Duodenal mucosa (tissue), 2 donors: ENCODE results near the gene NGEF.

Source experiments
- H3K27ac ChIP-seq: one replicate; pipeline ENCODE4 v1.7.0; 2013; ENCODE audit warnings: low read depth, low read length
- H3K27me3 ChIP-seq, 2 donors: one replicate each; pipeline ENCODE4 v1.7.0; 2013; ENCODE audit warnings: low read length in 2 of 2, control low read depth in 1 of 2; ENCODE audit not compliant: insufficient read depth in 2 of 2, control insufficient read depth in 1 of 2
- H3K36me3 ChIP-seq, 2 donors: one replicate each; pipeline ENCODE4 v1.7.0; 2013; ENCODE audit warnings: low read length in 2 of 2, control low read depth in 1 of 2; ENCODE audit not compliant: insufficient read depth in 2 of 2, control insufficient read depth in 1 of 2
- H3K4me1 ChIP-seq, 2 donors: one replicate each; pipeline ENCODE4 v1.7.0; 2013; ENCODE audit warnings: low read length in 2 of 2, control low read depth in 1 of 2; ENCODE audit not compliant: insufficient read depth in 2 of 2, control insufficient read depth in 1 of 2
- H3K4me3 ChIP-seq, 2 donors: one replicate each; pipeline ENCODE4 v1.7.0; 2013; ENCODE audit warnings: low read length in 2 of 2, low read depth in 1 of 2
- H3K9ac ChIP-seq, 2 donors: one replicate each; pipeline ENCODE4 v1.7.0; 2013; ENCODE audit warnings: low read length in 2 of 2, low read depth in 1 of 2
- H3K9me3 ChIP-seq, 2 donors: one replicate each; pipeline ENCODE4 v1.7.0; 2013; ENCODE audit warnings: low read length in 2 of 2, control low read depth in 1 of 2; ENCODE audit not compliant: control insufficient read depth in 1 of 2

The NGEF gene

GRCh38 chr2:232950751-232951150, 62.3 kb downstream of the NGEF start:
- H3K27ac ChIP-seq = no peak overlapping the region
- H3K9me3 ChIP-seq = no peaks in the 10 kb centered on the region
- H3K4me3 ChIP-seq = no peak overlapping the region
- H3K27me3 ChIP-seq = no peaks in the 10 kb centered on the region
- H3K36me3 ChIP-seq = peaks cover 0 to 4% of the 10 kb centered on the region in 2 donors
- no peaks in the 10 kb centered on the region for H3K4me1 ChIP-seq
- H3K9ac ChIP-seq = no peak overlapping the region

- H3K27me3 ChIP-seq = no peaks in the 10 kb centered on the region
- no peaks in the 10 kb centered on the region for H3K9me3 ChIP-seq
- H3K4me1 ChIP-seq = no peaks in the 10 kb centered on the region
- no peak overlapping the region for H3K27ac ChIP-seq
- H3K36me3 ChIP-seq = peaks cover 0 to 4% of the 10 kb centered on the region in 2 donors
- no peak overlapping the region for H3K9ac ChIP-seq
- no peak overlapping the region for H3K4me3 ChIP-seq
These were observed 64.0 kb downstream of the NGEF start for GRCh38 chr2:232949016-232949415.

- Histone ChIP-seq H3K36me3 (peaks cover 4 to 10% of the 10 kb centered on the region in 2 donors), H3K27ac (no peak overlapping the region), H3K4me1 (no peaks in the 10 kb centered on the region), H3K4me3 (no peak overlapping the region), H3K9ac (no peak overlapping the region), H3K27me3 (no peaks in the 10 kb centered on the region), H3K9me3 (peaks cover 0 to 4% of the 10 kb centered on the region in 2 donors)
These were observed 70.2 kb downstream of the NGEF start for GRCh38 chr2:232942831-232943230.

- Histone ChIP-seq H3K27ac (no peak overlapping the region), H3K9me3 (peaks cover 0 to 4% of the 10 kb centered on the region in 2 donors), H3K4me3 (no peak overlapping the region), H3K4me1 (no peaks in the 10 kb centered on the region), H3K27me3 (no peaks in the 10 kb centered on the region), H3K36me3 (peaks cover 1 to 10% of the 10 kb centered on the region in 2 donors), H3K9ac (no peak overlapping the region)
These were observed 71.0 kb downstream of the NGEF start for GRCh38 chr2:232941912-232942594.

GRCh38 chr2:232941400-232941799, 71.7 kb downstream of the NGEF start:
- Histone ChIP-seq H3K36me3 (peaks cover 0 to 10% of the 10 kb centered on the region in 2 donors), H3K9me3 (peaks cover 0 to 4% of the 10 kb centered on the region in 2 donors), H3K27ac (no peak overlapping the region)

GRCh38 chr2:232940724-232941123, 72.3 kb downstream of the NGEF start:
- H3K27ac ChIP-seq = no peak overlapping the region
- no peaks in the 10 kb centered on the region for H3K27me3 ChIP-seq

More at GRCh38 chr2:232941400-232941799, 71.7 kb downstream of the NGEF start:
- Histone ChIP-seq H3K9ac (no peak overlapping the region), H3K4me1 (no peaks in the 10 kb centered on the region), H3K27me3 (no peaks in the 10 kb centered on the region), H3K4me3 (no peak overlapping the region)

GRCh38 chr2:232937278-232937906, 75.7 kb downstream of the NGEF start:
- Histone ChIP-seq H3K9ac (no peak overlapping the region), H3K36me3 (peaks cover 0 to 10% of the 10 kb centered on the region in 2 donors), H3K4me1 (no peaks in the 10 kb centered on the region), H3K4me3 (no peak overlapping the region), H3K9me3 (peaks cover 0 to 4% of the 10 kb centered on the region in 2 donors), H3K27ac (no peak overlapping the region), H3K27me3 (no peaks in the 10 kb centered on the region)

More at GRCh38 chr2:232940724-232941123, 72.3 kb downstream of the NGEF start:
- H3K36me3 ChIP-seq = peaks cover 0 to 10% of the 10 kb centered on the region in 2 donors
- H3K4me3 ChIP-seq = no peak overlapping the region
- H3K9me3 ChIP-seq = peaks cover 0 to 4% of the 10 kb centered on the region in 2 donors
- H3K9ac ChIP-seq = no peak overlapping the region
- H3K4me1 ChIP-seq = no peaks in the 10 kb centered on the region

GRCh38 chr2:232931636-232932035, 81.4 kb downstream of the NGEF start:
- Histone ChIP-seq H3K36me3 (no peaks in the 10 kb centered on the region), H3K9me3 (no peaks in the 10 kb centered on the region), H3K4me1 (peaks cover 0 to 4% of the 10 kb centered on the region in 2 donors), H3K27me3 (peaks cover 3 to 8% of the 10 kb centered on the region in 2 donors), H3K4me3 (no peak overlapping the region), H3K9ac (no peak overlapping the region), H3K27ac (no peak overlapping the region)

GRCh38 chr2:232930059-232930400, 83.0 kb downstream of the NGEF start:
- H3K36me3 ChIP-seq = peaks cover 0 to 6% of the 10 kb centered on the region in 2 donors
- H3K9ac ChIP-seq = no peak overlapping the region
- H3K27me3 ChIP-seq = peaks cover 8 to 9% of the 10 kb centered on the region in 2 donors
- H3K27ac ChIP-seq = no peak overlapping the region
- H3K4me1 ChIP-seq = peaks cover 0 to 8% of the 10 kb centered on the region in 2 donors
- no peaks in the 10 kb centered on the region for H3K9me3 ChIP-seq
- no peak overlapping the region for H3K4me3 ChIP-seq

GRCh38 chr2:232929303-232930058, 83.6 kb downstream of the NGEF start:
- H3K27me3 ChIP-seq = peaks cover 8 to 9% of the 10 kb centered on the region in 2 donors
- no peak overlapping the region for H3K9ac ChIP-seq
- no peak overlapping the region for H3K4me3 ChIP-seq
- no peak overlapping the region for H3K27ac ChIP-seq
- peaks cover 0 to 8% of the 10 kb centered on the region in 2 donors for H3K4me1 ChIP-seq
- no peaks in the 10 kb centered on the region for H3K9me3 ChIP-seq
- peaks cover 2 to 7% of the 10 kb centered on the region in 2 donors for H3K36me3 ChIP-seq
